Measurements from ENCODE around the gene PKNOX2. TPM values are rescaled to one million over a fixed set of nuclear protein-coding genes. Genes with fewer than 3 reads are reported as not detected.
A peak's percentile ranks its signal among the peaks of the same experiment; 100 is the strongest.

The PKNOX2 gene
- total and polyA plus RNA-seq, 10 donors = 0.80 to 8.9 (median 3.5) TPM

DNA sequence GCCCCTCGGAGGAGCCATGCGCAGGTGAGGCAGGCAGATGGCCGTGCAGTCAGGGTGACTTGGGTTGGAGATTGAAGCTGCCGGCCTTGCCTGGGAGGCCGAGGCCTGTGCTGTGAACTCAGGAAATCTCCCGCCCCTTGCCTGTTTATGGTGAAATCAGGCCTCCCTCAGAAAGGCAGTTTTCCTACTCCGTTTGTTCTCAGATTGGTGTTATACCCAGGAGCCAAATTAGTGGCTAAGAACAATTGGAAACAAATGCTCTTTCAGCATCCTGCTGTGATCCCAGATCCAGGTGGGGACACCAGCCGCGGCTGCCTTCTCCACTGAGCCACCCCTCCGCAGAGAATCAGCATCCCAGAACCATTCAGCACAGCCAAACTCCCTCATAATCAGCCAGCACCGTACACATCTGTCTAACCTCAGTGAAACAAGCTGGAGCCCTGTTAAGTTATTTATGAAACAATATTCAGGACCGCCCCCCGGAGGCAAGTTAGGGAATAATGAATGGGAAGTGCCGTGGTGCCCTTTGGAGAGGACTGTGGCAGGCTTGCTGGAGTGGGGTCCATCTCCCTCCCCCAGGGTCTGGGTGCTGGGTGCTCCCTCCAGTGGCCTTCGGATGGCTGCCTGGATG lies 60.0 kb downstream of the PKNOX2 start:
- Histone ChIP-seq H3K27me3 (replicated peaks in 1 of 7) (no peaks in the 10 kb centered on the region), H3K4me1 (peaks cover 0 to 11% (median 4%) of the 10 kb centered on the region in 6 donors), H3K36me3 (no peaks in the 10 kb centered on the region), H3K9me3 (no peaks in the 10 kb centered on the region), H3K27ac (peak overlapping the region in 2 of 8 donors; percentile 18 to 45), H3K4me3 (no peak overlapping the region)
- intact Hi-C loops (cut with DNase I; ENCODE audit: low total_unique reads) = no loop called here
- WGBS, 5 donors = 75 to 83% (median 78%) methylated on average over 14 to 15 of the region's 15 CpGs
- TF ChIP-seq POLR2A (IDR thresholded peaks at IDR 0.05) (no peak), POLR2AphosphoS5 (IDR thresholded peaks at IDR 0.05) (no peak)
- TF ChIP-seq, protein P1, sequence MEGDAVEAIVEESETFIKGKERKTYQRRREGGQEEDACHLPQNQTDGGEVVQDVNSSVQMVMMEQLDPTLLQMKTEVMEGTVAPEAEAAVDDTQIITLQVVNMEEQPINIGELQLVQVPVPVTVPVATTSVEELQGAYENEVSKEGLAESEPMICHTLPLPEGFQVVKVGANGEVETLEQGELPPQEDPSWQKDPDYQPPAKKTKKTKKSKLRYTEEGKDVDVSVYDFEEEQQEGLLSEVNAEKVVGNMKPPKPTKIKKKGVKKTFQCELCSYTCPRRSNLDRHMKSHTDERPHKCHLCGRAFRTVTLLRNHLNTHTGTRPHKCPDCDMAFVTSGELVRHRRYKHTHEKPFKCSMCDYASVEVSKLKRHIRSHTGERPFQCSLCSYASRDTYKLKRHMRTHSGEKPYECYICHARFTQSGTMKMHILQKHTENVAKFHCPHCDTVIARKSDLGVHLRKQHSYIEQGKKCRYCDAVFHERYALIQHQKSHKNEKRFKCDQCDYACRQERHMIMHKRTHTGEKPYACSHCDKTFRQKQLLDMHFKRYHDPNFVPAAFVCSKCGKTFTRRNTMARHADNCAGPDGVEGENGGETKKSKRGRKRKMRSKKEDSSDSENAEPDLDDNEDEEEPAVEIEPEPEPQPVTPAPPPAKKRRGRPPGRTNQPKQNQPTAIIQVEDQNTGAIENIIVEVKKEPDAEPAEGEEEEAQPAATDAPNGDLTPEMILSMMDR (IDR thresholded peaks at IDR 0.05 in 8 of 11, conservative IDR thresholded peaks at IDR 0.05 in 3 of 11) = peak in 3 of 11 experiments; percentile 9 to 20 (median 14)
- DNase-seq = no peak

DNA sequence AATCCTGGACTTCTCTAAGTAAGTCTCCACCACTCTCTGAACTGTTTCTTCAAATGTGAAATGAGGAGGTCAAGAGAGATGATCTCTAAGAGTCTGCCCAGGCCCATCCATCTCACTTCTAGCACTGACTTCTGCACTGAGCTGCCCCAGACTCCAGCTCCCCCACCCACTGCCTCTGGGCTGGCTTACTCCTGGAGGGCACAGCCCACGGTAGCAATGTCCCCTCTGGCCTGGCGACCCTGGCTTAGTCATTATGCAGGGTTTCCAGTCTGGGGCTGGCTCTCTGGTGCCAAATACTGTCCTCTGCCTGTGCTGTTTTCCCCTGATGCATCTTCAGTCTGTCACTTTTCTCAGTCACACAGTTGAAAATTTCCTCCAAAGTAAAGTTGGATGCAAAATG lies 60.9 kb downstream of the PKNOX2 start:
- no peak overlapping the region for H3K4me3 ChIP-seq
- TF ChIP-seq POLR2AphosphoS5 (IDR thresholded peaks at IDR 0.05) = peak; percentile 8 to 62 (median 61)
- TF ChIP-seq, protein P1 (IDR thresholded peaks at IDR 0.05 in 8 of 11, conservative IDR thresholded peaks at IDR 0.05 in 3 of 11) = no peak
- peak overlapping the region in 1 of 8 donors; percentile 7 for H3K27ac ChIP-seq
- peaks cover 0 to 11% (median 4%) of the 10 kb centered on the region in 6 donors for H3K4me1 ChIP-seq
- intact Hi-C loops (cut with DNase I; ENCODE audit: low total_unique reads) = no loop called here
- H3K36me3 ChIP-seq = no peaks in the 10 kb centered on the region
- no peaks in the 10 kb centered on the region for H3K27me3 ChIP-seq (replicated peaks in 1 of 7)
- 65 to 93% (median 80%) methylated on average over 2 of the region's 2 CpGs for WGBS, 5 donors
- H3K9me3 ChIP-seq = no peaks in the 10 kb centered on the region
- DNase-seq = no peak

DNA sequence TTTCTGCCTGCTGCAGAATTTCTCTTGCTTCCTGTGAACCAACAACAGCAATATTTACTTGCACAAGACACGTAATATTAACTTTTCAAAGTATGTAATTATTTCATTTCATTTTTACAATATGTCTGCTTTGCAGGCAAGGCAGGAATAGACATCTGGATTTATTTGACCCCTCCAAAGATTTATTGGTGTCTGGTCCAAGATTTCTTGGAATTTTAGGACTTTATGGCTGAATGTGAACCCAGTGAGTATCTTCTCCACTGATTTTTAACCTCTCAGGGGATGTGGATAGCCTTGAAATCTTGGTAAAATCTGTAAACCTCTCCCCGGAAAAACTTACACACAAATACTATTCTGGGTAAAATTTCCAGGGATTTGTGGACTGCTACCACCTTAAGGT lies 61.5 kb downstream of the PKNOX2 start:
- TF ChIP-seq, protein P1 (IDR thresholded peaks at IDR 0.05 in 8 of 11, conservative IDR thresholded peaks at IDR 0.05 in 3 of 11) = no peak
- H3K4me1 ChIP-seq = peaks cover 0 to 11% (median 4%) of the 10 kb centered on the region in 6 donors
- no peaks in the 10 kb centered on the region for H3K36me3 ChIP-seq
- no peaks in the 10 kb centered on the region for H3K27me3 ChIP-seq (replicated peaks in 1 of 7)
- intact Hi-C loops (cut with DNase I; ENCODE audit: low total_unique reads) = no loop called here
- H3K4me3 ChIP-seq = no peak overlapping the region
- DNase-seq = no peak
- WGBS, 5 donors = 40 to 68% (median 53%) methylated on average over 2 of the region's 2 CpGs
- H3K27ac ChIP-seq = no peak overlapping the region
- no peaks in the 10 kb centered on the region for H3K9me3 ChIP-seq

DNA sequence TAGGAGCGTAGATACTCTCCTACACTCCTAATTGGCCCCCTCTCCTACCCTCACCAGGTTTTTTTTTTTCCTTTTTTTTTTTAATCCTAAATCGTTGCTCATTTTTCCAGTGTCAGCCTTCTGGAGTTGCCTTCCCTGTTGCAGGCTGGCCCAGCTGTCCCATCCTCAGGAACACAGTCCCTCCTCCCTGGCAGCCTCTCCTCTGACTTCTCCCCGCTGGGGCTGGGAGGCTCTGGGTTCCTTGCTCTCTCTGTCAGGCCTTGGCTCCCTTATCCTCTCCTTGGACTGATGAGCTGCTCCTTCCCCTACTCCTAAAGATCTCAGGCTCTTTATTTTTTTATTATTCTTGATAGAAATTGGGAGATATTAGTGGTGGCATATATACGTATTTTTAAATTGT lies 62.2 kb downstream of the PKNOX2 start:
- DNase-seq = no peak
- H3K27me3 ChIP-seq (replicated peaks in 1 of 7) = no peaks in the 10 kb centered on the region
- H3K4me3 ChIP-seq = no peak overlapping the region
- H3K4me1 ChIP-seq = peaks cover 0 to 11% (median 4%) of the 10 kb centered on the region in 6 donors
- intact Hi-C loops (cut with DNase I; ENCODE audit: low total_unique reads) = no loop called here
- TF ChIP-seq, protein P1 (IDR thresholded peaks at IDR 0.05 in 8 of 11, conservative IDR thresholded peaks at IDR 0.05 in 3 of 11) = no peak
- TF ChIP-seq POLR2A (IDR thresholded peaks at IDR 0.05) = no peak
- TF ChIP-seq POLR2AphosphoS5 (IDR thresholded peaks at IDR 0.05) = no peak
- H3K27ac ChIP-seq = no peak overlapping the region
- H3K9me3 ChIP-seq = no peaks in the 10 kb centered on the region
- 74 to 85% (median 81%) methylated on average over 4 of the region's 4 CpGs for WGBS, 5 donors
- H3K36me3 ChIP-seq = no peaks in the 10 kb centered on the region
